ENCODE data around the gene FN1.

- no peak for TF ChIP-seq CTCF (conservative IDR thresholded peaks at IDR 0.05 in 1 of 2, IDR thresholded peaks at IDR 0.05 in 1 of 2; ENCODE audit: extremely low read depth in 1 of 2, insufficient read depth in 1 of 2, low read depth in 1 of 2, low read length in 2 of 2)
- no peak for TF ChIP-seq EZH2 (IDR thresholded peaks at IDR 0.05; ENCODE audit: borderline replicate concordance, low read length)
These were observed 52.1 kb downstream of the FN1 start for GRCh38 chr2:215383652-215384279.

All from mammary epithelial cell (primary cell).